Caco-2 (cell line): ENCODE results near the gene ZBTB17. TPM values are rescaled to one million over a fixed set of nuclear protein-coding genes. Genes with fewer than 3 reads are reported as not detected.
"Not testable (repeated sequence)": the region's sequence is repeated elsewhere in the genome, so short reads cannot be mapped to it uniquely, and the experiment has no call there.

Experiments used
- BruUV-seq: library from RNA; stranded (reverse); fragments of 400-500 nt; replicated peaks from 2 replicates; lab custom pipeline; 2021; lab: Mats Ljungman, UMichigan
- CTCF ChIA-PET: fragments of 300-600 bp; sonication (Branson Sonifier 250); formaldehyde crosslinking; loops from one replicate; lab custom pipeline; 2022; ENCODE audit warnings: antibody characterized with exemption; lab: Charles Lee
- POLR2A ChIA-PET: fragments of 300-600 bp; sonication (Branson Sonifier 250); formaldehyde crosslinking; loops from one replicate; lab custom pipeline; 2022; ENCODE audit warnings: antibody characterized with exemption; lab: Charles Lee
- DNase-seq, 2 experiments: peaks; one replicate each; pipeline versions ENCODE4 v3.0.0 to v3.0.0-alpha.2; 2020 to 2022
- H3K27me3 ChIP-seq: replicated peaks from 2 replicates; pipeline ENCODE4 v1.6.0; 2011; ENCODE audit warnings: low read length; ENCODE audit not compliant: control insufficient read depth, insufficient read depth
- H3K36me3 ChIP-seq: 2 replicates; pipeline ENCODE4 v1.5.1; 2011; ENCODE audit warnings: low read length; ENCODE audit not compliant: control insufficient read depth, insufficient read depth
- H3K4me1 ChIP-seq: fragments of 250-450 bp; sonication (Bioruptor Pico); 2 replicates; pipeline ENCODE4 v1.5.1; 2020; ENCODE audit warnings: mild to moderate bottlenecking
- H3K4me3 ChIP-seq: 2 replicates; pipeline ENCODE4 v1.5.1; 2011; ENCODE audit warnings: low read depth, mild to moderate bottlenecking, control low read depth, low read length
- H3K9me3 ChIP-seq: fragments of 250-450 bp; sonication (Bioruptor Pico); 2 replicates; pipeline ENCODE4 v1.5.1; 2020; ENCODE audit warnings: mild to moderate bottlenecking, moderate library complexity
- H3K27ac Mint-ChIP-seq: one replicate; pipeline ENCODE4 v1.8.0; 2022; ENCODE audit warnings: mixed read lengths; ENCODE audit not compliant: unreplicated experiment
- H3K27me3 Mint-ChIP-seq: one replicate; pipeline ENCODE4 v1.8.0; 2022; ENCODE audit warnings: mixed read lengths; ENCODE audit not compliant: insufficient read depth, unreplicated experiment
- H3K36me3 Mint-ChIP-seq: one replicate; pipeline ENCODE4 v1.8.0; 2022; ENCODE audit warnings: mild to moderate bottlenecking, mixed read lengths; ENCODE audit not compliant: insufficient read depth, unreplicated experiment
- H3K4me1 Mint-ChIP-seq: one replicate; pipeline ENCODE4 v1.8.0; 2022; ENCODE audit warnings: low read depth, mixed read lengths; ENCODE audit not compliant: unreplicated experiment
- H3K4me3 Mint-ChIP-seq: one replicate; pipeline ENCODE4 v1.8.0; 2022; ENCODE audit warnings: mild to moderate bottlenecking, moderate library complexity, mixed read lengths; ENCODE audit not compliant: unreplicated experiment
- H3K9me3 Mint-ChIP-seq: one replicate; pipeline ENCODE4 v1.8.0; 2022; ENCODE audit warnings: mixed read lengths; ENCODE audit not compliant: unreplicated experiment
- intact Hi-C: fragments of 100-400 bp; cut with micrococcal nuclease; formaldehyde crosslinking; loops from one replicate; pipeline ENCODE4 v1.10.0; 2022; ENCODE audit not compliant: unreplicated experiment
- total RNA-seq: library from RNA; stranded (reverse); gene quantifications from 2 replicates; pipeline ENCODE4 v1.2.3, GENCODE V29; 2022
- TF ChIP-seq, protein P1 (sequence below), 2 experiments: fragments of 200-600 bp in 1 of 2; IDR thresholded peaks; 1 replicate in 1 of 2; 2 replicates in 1 of 2; pipeline versions ENCODE4 v1.5.1 to v1.8.0; 2011 to 2022; ENCODE audit warnings: antibody characterized with exemption in 1 of 2, control low read depth in 1 of 2, inconsistent platforms in 1 of 2, low read depth in 1 of 2, low read length in 1 of 2, mild to moderate bottlenecking in 1 of 2, moderate library complexity in 1 of 2; ENCODE audit not compliant: insufficient read depth in 1 of 2, severe bottlenecking in 1 of 2, unreplicated experiment in 1 of 2

Gene ZBTB17
- total RNA-seq, 1 experiment from 2014 or later: 23.5 TPM

DNA sequence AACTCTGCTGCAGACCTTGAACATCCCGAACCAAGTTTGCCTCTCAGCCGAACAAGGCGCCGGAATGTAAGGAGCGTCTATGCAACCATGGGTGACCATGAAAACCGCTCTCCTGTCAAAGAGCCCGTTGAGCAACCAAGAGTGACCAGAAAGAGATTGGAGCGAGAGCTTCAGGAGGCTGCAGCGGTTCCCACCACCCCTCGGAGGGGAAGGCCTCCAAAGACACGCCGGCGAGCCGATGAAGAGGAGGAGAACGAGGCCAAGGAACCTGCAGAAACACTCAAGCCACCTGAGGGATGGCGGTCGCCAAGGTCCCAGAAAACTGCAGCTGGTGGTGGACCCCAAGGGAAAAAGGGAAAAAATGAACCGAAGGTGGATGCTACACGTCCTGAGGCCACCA is 44.0 kb downstream of the ZBTB17 start:
- Mint-ChIP-seq H3K4me1 (no peaks in the 10 kb centered on the region), H3K4me3 (no peak overlapping the region), H3K27me3 (no peaks in the 10 kb centered on the region), H3K36me3 (peaks cover 88% of the 10 kb centered on the region), H3K27ac (no peak overlapping the region), H3K9me3 (no peaks in the 10 kb centered on the region)
- Histone ChIP-seq H3K27me3 (no peaks in the 10 kb centered on the region), H3K9me3 (no peaks in the 10 kb centered on the region), H3K4me3 (no peak overlapping the region), H3K36me3 (peaks cover 1% of the 10 kb centered on the region), H3K4me1 (no peaks in the 10 kb centered on the region)
- intact Hi-C loops: no loop called here
- TF ChIP-seq, protein P1, sequence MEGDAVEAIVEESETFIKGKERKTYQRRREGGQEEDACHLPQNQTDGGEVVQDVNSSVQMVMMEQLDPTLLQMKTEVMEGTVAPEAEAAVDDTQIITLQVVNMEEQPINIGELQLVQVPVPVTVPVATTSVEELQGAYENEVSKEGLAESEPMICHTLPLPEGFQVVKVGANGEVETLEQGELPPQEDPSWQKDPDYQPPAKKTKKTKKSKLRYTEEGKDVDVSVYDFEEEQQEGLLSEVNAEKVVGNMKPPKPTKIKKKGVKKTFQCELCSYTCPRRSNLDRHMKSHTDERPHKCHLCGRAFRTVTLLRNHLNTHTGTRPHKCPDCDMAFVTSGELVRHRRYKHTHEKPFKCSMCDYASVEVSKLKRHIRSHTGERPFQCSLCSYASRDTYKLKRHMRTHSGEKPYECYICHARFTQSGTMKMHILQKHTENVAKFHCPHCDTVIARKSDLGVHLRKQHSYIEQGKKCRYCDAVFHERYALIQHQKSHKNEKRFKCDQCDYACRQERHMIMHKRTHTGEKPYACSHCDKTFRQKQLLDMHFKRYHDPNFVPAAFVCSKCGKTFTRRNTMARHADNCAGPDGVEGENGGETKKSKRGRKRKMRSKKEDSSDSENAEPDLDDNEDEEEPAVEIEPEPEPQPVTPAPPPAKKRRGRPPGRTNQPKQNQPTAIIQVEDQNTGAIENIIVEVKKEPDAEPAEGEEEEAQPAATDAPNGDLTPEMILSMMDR (IDR thresholded peaks at IDR 0.05; ENCODE audit: insufficient read depth in 1 of 2, low read depth in 1 of 2, low read length in 1 of 2, severe bottlenecking in 1 of 2, unreplicated experiment in 1 of 2): no peak
- DNase-seq: no peak
- POLR2A ChIA-PET: no interaction called here
- no TSS peak for BruUV-seq
- CTCF ChIA-PET: no interaction called here

DNA sequence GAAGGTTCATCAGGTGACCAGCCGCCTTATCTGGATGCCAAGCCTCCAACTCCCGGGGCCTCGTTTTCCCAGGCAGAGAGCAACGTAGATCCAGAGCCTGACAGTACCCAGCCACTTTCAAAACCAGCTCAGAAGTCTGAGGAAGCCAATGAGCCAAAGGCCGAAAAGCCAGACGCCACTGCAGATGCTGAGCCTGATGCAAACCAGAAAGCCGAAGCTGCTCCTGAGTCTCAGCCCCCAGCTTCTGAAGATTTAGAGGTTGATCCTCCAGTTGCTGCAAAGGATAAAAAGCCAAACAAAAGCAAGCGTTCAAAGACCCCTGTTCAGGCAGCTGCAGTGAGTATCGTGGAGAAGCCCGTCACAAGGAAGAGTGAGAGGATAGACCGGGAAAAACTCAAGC is 44.5 kb downstream of the ZBTB17 start:
- Histone ChIP-seq H3K27me3 (no peaks in the 10 kb centered on the region), H3K4me1 (no peaks in the 10 kb centered on the region), H3K9me3 (no peaks in the 10 kb centered on the region), H3K4me3 (no peak overlapping the region), H3K36me3 (peaks cover 1% of the 10 kb centered on the region)
- no TSS peak for BruUV-seq
- intact Hi-C loops: no loop called here
- POLR2A ChIA-PET: interaction anchor here (0.5 kb wide), 1 partner anchor 97 kb away, joined by 3 read pairs; no protein-coding TSS in a partner anchor
- no peaks in the 10 kb centered on the region for H3K9me3 Mint-ChIP-seq
- peaks cover 88% of the 10 kb centered on the region for H3K36me3 Mint-ChIP-seq
- CTCF ChIA-PET: no interaction called here
- H3K27ac Mint-ChIP-seq: no peak overlapping the region
- H3K27me3 Mint-ChIP-seq: no peaks in the 10 kb centered on the region
- no peak for DNase-seq
- TF ChIP-seq, protein P1 (IDR thresholded peaks at IDR 0.05; ENCODE audit: insufficient read depth in 1 of 2, low read depth in 1 of 2, low read length in 1 of 2, severe bottlenecking in 1 of 2, unreplicated experiment in 1 of 2): no peak
- H3K4me1 Mint-ChIP-seq: no peaks in the 10 kb centered on the region
- no peak overlapping the region for H3K4me3 Mint-ChIP-seq

DNA sequence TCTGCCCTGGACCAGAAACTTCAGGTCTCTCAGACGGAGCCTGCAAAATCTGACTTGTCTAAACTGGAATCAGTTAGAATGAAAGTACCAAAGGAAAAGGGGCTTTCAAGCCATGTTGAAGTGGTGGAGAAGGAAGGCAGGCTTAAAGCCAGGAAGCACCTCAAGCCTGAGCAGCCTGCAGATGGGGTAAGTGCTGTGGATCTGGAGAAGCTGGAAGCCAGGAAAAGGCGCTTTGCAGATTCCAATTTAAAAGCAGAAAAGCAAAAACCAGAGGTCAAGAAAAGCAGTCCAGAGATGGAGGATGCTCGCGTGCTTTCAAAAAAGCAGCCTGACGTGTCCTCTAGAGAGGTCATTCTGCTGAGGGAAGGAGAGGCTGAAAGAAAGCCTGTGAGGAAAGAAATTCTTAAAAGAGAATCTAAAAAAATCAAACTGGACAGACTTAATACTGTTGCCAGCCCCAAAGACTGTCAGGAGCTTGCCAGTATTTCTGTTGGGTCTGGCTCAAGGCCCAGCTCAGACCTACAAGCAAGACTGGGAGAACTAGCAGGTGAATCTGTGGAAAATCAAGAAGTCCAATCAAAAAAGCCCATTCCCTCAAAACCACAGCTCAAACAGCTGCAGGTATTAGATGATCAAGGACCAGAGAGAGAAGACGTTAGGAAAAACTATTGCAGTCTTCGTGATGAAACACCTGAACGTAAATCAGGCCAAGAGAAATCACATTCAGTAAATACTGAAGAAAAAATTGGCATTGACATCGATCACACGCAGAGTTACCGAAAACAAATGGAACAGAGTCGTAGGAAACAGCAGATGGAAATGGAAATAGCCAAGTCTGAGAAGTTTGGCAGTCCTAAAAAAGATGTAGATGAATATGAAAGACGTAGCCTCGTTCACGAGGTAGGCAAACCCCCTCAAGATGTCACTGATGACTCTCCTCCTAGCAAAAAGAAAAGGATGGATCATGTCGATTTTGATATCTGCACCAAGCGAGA is 46.6 kb downstream of the ZBTB17 start:
- H3K36me3 ChIP-seq: peaks cover 1% of the 10 kb centered on the region; the same call in 1 of the 2 replicates
- H3K9me3 ChIP-seq: no peaks in the 10 kb centered on the region
- Mint-ChIP-seq H3K27ac (peak overlapping the region; percentile 20), H3K27me3 (no peaks in the 10 kb centered on the region), H3K36me3 (peaks cover 77% of the 10 kb centered on the region), H3K4me1 (no peaks in the 10 kb centered on the region), H3K9me3 (no peaks in the 10 kb centered on the region), H3K4me3 (no peak overlapping the region)
- POLR2A ChIA-PET: no interaction called here
- no TSS peak for BruUV-seq
- peaks cover 4% of the 10 kb centered on the region; the same call in 1 of the 2 replicates for H3K4me1 ChIP-seq
- TF ChIP-seq, protein P1 (IDR thresholded peaks at IDR 0.05; ENCODE audit: insufficient read depth in 1 of 2, low read depth in 1 of 2, low read length in 1 of 2, severe bottlenecking in 1 of 2, unreplicated experiment in 1 of 2): no peak
- H3K27me3 ChIP-seq: no peaks in the 10 kb centered on the region
- CTCF ChIA-PET: no interaction called here
- no peak overlapping the region for H3K4me3 ChIP-seq
- intact Hi-C loops: no loop called here
- DNase-seq: no peak

DNA sequence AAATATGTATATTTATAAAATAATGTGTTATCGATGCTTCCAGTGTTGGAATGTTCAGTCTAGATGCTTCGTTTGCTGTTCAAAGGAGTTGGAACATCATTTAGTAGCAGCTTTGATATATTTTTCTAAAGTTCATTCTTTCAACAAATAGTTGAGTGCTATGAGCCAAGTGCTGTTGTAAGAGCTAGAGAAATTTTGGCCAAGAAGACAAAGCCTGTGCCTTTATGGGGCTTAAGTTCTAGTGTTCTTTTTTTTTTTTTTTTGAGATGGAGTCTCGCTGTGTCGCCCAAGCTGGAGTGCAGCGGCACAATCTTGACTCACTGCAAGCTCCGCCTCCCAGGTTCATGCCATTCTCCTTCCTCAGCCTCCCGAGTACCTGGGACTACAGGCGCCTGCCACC is 49.5 kb downstream of the ZBTB17 start:
- intact Hi-C loops, H3K9me3 ChIP-seq, H3K4me3 Mint-ChIP-seq, BruUV-seq, H3K9me3 Mint-ChIP-seq, H3K4me3 ChIP-seq, H3K27ac Mint-ChIP-seq, DNase-seq, H3K27me3 ChIP-seq, H3K36me3 ChIP-seq, POLR2A ChIA-PET, H3K27me3 Mint-ChIP-seq, H3K4me1 Mint-ChIP-seq: not testable (repeated sequence)
- peaks cover 70% of the 10 kb centered on the region for H3K36me3 Mint-ChIP-seq
- peaks cover 13% of the 10 kb centered on the region; the same call in 1 of the 2 replicates for H3K4me1 ChIP-seq
- CTCF ChIA-PET: interaction anchor here (0.6 kb wide), 2 partner anchors 84 to 110 kb away, joined by 3 to 4 read pairs; no protein-coding TSS in a partner anchor
